BJ (cell line): ENCODE data around the gene ASAP2. TPM values are rescaled to one million over a fixed set of nuclear protein-coding genes. Genes with fewer than 3 reads are reported as not detected.

ENCODE experiments used
- CTCF ChIA-PET: fragments of 350-600 bp; formaldehyde crosslinking; extraction: SDS; loops from one replicate; lab custom pipeline; 2021; ENCODE audit warnings: antibody characterized with exemption, inconsistent platforms; lab: Yijun Ruan, JAX
- POLR2A ChIA-PET: fragments of 300-600 bp; sonication (Branson Sonifier 250); formaldehyde crosslinking; extraction: SDS; loops from one replicate; lab custom pipeline; 2021; ENCODE audit warnings: antibody characterized with exemption; lab: Charles Lee
- DNase-seq: peaks from one replicate; pipeline ENCODE4 v3.0.0-alpha.2; 2011; ENCODE audit warnings: low read depth
- H3K27me3 ChIP-seq: 2 replicates; pipeline ENCODE4 v1.6.0; 2011; ENCODE audit warnings: low read length; ENCODE audit not compliant: control insufficient read depth, insufficient read depth
- H3K36me3 ChIP-seq: 2 replicates; pipeline ENCODE4 v1.5.1; 2011; ENCODE audit warnings: low read length; ENCODE audit not compliant: control insufficient read depth, insufficient read depth
- H3K4me3 ChIP-seq: 2 replicates; pipeline ENCODE4 v1.5.1; 2011; ENCODE audit warnings: low read depth, mild to moderate bottlenecking, control low read depth, low read length
- CTCF ChIP-seq: IDR thresholded peaks from 2 replicates; pipeline ENCODE4 v1.5.1; 2011; ENCODE audit warnings: low read depth, mild to moderate bottlenecking, control low read depth, inconsistent platforms, low read length, moderate library complexity; ENCODE audit not compliant: insufficient read depth
- polyA plus RNA-seq: library from polyadenylated mRNA; depleted of rRNA; stranded (reverse); fragments of >200 nt; gene quantifications from 2 replicates; pipeline ENCODE4 v1.2.3, GENCODE V29; 2011

Gene ASAP2
- polyA plus RNA-seq, 1 experiment = 14.1 TPM

GRCh38 chr2:9163306-9164111, 43.1 kb upstream of the ASAP2 start:
- no peak overlapping the region for H3K4me3 ChIP-seq
- no peaks in the 10 kb centered on the region for H3K27me3 ChIP-seq
- CTCF ChIA-PET = interaction anchor here (0.6 to 2.8 kb wide), 6 partner anchors 8 to 311 kb away, joined by 3 to 9 read pairs (median 3); partner anchors contain the start of gene ASAP2
- no peaks in the 10 kb centered on the region for H3K36me3 ChIP-seq
- peak; percentile 53 for DNase-seq
- no peak for TF ChIP-seq CTCF
- POLR2A ChIA-PET = interaction anchor here (0.7 kb wide), 1 partner anchor 12 kb away, joined by 4 read pairs; no protein-coding TSS in a partner anchor

- ChIA-PET CTCF (interaction anchor here (0.6 to 2.8 kb wide), 6 partner anchors 9 to 311 kb away, joined by 3 to 9 read pairs (median 3); partner anchors contain the start of gene ASAP2), POLR2A (no interaction called here)
- Histone ChIP-seq H3K27me3 (no peaks in the 10 kb centered on the region), H3K4me3 (no peak overlapping the region), H3K36me3 (no peaks in the 10 kb centered on the region)
- DNase-seq = no peak
- no peak for TF ChIP-seq CTCF
Measured at GRCh38 chr2:9164112-9164608, 42.5 kb upstream of the ASAP2 start.

- TF ChIP-seq CTCF = no peak
- Histone ChIP-seq H3K4me3 (no peak overlapping the region), H3K36me3 (no peaks in the 10 kb centered on the region), H3K27me3 (no peaks in the 10 kb centered on the region)
- ChIA-PET CTCF (interaction anchor here (2.8 kb wide), 1 partner anchor 40 kb away, joined by 9 read pairs; the partner anchor contains the start of gene ASAP2), POLR2A (no interaction called here)
- no peak for DNase-seq
Measured at GRCh38 chr2:9165625-9166024, 41.0 kb upstream of the ASAP2 start.

GRCh38 chr2:9166579-9167377, 39.8 kb upstream of the ASAP2 start:
- ChIA-PET POLR2A (no interaction called here), CTCF (interaction anchor here (0.6 to 1.3 kb wide), 2 partner anchors 24 to 180 kb away, joined by 3 read pairs; no protein-coding TSS in a partner anchor)
- Histone ChIP-seq H3K4me3 (no peak overlapping the region), H3K36me3 (no peaks in the 10 kb centered on the region), H3K27me3 (no peaks in the 10 kb centered on the region)
- no peak for TF ChIP-seq CTCF
- no peak for DNase-seq
